Stimulated activated CD8-positive, alpha-beta memory T cell treated with anti-CD3 and anti-CD28 coated beads, Interleukin-4, amount 100 ng/mL, for 24 hours (primary cell): ENCODE measurements around the gene USP48.

Experiments
- DNase-seq: peaks from one replicate; pipeline ENCODE4 v3.0.0-alpha.2; 2020; ENCODE audit warnings: low read depth

USP48 gene

GRCh38 chr1:21749109-21749508, 33.8 kb downstream of the USP48 start:
- no peak for DNase-seq

DNA sequence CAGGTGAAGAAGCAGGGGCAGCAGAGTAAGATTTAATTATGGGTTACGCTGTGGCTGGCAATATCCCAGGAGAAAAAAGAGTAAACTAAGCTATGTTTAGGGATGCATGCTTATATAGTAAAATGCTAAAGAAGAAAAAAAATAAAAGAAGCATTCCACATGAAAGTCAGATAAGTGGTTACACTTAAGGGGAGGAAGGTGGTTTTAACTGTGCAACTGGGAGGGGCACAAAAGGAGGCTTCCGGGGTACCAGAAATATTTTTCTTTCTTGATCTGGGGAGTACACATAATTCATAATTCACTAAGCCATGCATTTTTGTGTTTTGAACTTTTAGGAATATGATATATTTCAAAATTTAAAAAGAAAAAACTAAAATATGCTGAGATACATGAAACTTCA, 39.5 kb downstream of the USP48 start:
- DNase-seq: no peak

DNA sequence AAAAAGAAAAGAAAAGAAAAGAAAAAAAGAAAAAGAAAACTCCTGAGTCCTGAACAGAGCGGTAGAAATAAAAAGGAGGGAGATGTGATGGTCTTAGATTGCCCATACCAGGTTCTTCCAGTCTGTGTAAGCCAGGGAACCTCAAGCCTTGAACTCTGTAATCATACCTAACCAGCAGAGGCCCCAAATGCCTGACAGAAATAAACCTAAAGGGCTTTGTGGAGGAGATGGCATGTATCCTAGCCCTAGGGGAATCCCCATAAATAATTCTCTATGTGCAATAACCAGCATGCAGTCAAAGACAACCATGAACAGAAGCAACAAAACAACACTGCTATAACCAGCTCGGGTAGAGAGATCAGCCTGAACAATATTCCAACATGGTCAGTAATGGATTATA, 40.4 kb downstream of the USP48 start:
- no peak for DNase-seq

DNA sequence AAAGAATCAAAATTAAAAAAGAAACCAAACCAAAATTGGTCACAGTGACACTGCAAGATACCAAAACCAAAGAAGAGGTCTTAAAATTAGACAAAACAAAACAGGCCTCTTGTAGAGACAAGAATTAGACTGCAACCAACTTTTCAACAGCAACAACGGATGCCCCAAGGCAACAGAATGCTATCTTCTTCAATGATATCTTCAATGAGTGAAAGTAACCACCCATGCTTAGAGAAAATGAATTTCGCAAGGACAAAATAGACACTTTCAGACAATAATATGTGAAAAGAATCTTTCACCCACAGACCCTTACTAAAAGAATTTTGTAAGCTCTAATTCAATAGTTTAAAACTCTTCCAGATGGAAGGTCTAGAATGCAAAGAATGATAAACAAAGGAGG, 41.7 kb downstream of the USP48 start:
- DNase-seq: no peak

- DNase-seq: no peak
Measured at GRCh38 chr1:21736876-21737275, 46.1 kb downstream of the USP48 start.

DNA sequence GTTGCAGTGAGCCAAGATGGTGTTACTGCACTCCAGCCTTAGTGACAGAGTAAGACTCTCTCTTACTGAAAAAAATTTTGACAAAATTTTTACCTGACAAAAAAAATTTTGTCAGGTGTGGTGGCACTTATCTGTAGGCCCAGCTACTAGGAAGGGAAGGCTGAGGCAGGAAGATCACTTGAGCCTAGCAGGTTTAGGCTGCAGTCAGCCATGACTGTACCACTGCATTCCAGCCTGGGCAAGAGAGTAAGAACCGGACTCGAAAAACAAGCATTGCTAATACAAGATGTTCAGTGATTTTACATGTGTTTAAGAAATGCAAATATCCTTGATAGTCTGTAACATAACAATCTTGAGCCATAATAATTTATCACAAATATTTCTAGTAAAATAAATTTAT, 46.9 kb downstream of the USP48 start:
- DNase-seq: no peak

- no peak for DNase-seq
Measured at GRCh38 chr1:21734526-21734925, 48.4 kb downstream of the USP48 start.

- no peak for DNase-seq
Measured at GRCh38 chr1:21732664-21733063, 50.3 kb downstream of the USP48 start.

GRCh38 chr1:21725748-21726392, 57.1 kb downstream of the USP48 start:
- no peak for DNase-seq

- DNase-seq: no peak
Measured at GRCh38 chr1:21724570-21724969, 58.4 kb downstream of the USP48 start.

- no peak for DNase-seq
Measured at GRCh38 chr1:21724098-21724497, 58.9 kb downstream of the USP48 start.

- no peak for DNase-seq
Measured at GRCh38 chr1:21721295-21721985, 61.5 kb downstream of the USP48 start.

DNA sequence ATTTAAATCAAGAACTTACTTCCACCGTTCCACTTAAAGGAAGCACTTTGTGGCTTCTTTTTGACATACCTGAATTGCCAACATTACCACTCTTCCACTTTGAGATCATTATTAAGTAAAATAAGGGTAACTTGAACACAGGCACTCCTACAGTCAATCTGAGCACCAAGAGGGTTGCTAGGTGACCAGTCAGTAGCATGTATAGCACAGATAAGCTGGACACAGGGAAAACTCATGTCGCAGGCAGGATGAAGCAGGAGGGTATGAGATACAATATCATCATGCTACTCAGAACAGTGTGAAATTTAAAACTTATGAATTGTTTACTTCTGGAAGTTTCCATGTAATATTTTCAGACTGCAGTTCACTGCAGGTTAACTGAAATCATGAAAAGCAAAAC, 66.8 kb downstream of the USP48 start:
- DNase-seq: no peak

GRCh38 chr1:21707891-21708290, 75.1 kb downstream of the USP48 start:
- no peak for DNase-seq

DNA sequence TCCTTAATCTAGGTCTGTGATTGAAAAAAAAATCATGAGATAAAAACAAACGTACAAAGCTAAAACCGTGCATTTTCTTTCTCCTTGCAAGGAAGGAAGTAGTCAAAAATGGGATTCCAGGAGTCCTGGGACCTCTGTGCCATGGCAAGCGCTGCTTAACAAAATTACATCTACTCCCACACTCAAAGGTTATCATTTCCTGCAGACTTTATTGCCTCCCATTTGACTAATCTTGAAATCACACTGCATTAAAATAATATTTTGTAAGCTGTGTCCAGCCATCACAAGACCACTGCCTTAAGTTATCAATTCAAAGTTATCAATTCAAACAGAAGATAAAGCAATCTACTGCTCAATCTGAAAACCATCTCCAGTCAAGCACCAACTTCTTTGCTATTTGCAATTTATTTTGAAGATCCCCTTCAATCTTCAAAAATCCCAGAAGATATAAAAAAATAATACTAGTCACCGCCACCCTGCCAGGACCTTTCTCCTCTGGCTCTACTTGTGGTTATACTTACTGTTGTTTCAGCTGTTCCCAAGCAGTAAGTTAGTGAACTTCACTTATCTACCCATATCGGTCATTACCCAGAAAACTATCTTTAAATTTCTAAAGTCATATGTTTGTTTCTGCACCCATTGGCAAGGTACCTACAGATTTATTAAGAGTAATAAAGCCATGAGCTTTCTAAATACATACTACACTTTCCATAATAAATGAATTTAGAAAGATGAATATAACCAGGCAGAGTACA, 75.7 kb downstream of the USP48 start:
- no peak for DNase-seq

- no peak for DNase-seq
Measured at GRCh38 chr1:21706151-21706835, 76.7 kb downstream of the USP48 start.

DNA sequence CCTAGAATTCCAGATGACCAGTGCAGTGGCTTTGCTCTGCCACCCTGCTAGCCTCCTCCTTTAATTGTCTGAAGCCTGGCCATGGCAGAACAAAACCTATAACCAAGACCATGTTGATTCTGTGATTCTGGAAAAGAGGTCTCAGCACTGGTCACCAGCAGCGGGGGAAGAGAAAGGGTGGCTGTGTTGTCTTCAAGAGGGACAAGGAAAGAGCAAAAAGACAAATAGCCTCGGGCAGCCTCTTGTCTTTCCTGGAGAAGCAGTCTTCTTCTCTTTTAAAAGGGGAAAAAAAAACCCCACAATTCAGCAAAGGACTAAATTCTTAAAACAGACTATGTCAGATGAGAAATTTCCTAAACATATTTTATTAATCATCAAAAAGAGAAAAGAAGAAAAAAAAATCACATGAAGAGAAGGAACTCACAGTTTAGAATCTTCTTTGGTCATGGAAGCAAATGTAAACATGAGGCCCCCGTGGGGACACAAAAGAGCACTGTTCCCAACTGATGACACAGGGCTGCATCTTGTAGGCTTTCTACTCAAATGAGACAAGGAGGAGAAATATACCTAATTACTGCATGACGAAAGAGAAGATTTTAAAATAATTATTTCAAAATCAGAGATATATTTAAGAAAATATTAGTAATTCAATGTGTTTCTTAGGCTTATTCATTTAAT, 77.5 kb downstream of the USP48 start:
- no peak for DNase-seq

DNA sequence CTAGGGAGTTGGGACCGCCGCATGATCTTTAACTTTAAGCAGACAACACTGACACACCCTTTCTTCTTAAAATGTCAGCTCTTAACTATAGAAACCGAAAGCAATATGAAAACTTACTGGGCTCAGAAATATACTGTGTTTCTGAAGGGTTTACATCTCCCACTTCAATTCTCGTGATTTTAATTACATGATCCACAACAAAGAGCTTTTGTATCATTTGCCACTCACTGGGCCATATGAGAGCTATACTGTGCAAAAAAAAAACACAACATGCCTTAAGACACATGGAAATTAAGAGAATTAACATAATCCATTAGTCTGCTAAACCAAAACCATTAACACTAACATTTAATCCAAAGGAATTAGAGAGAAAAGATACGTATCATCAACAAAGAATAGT, 78.8 kb downstream of the USP48 start:
- DNase-seq: no peak

DNA sequence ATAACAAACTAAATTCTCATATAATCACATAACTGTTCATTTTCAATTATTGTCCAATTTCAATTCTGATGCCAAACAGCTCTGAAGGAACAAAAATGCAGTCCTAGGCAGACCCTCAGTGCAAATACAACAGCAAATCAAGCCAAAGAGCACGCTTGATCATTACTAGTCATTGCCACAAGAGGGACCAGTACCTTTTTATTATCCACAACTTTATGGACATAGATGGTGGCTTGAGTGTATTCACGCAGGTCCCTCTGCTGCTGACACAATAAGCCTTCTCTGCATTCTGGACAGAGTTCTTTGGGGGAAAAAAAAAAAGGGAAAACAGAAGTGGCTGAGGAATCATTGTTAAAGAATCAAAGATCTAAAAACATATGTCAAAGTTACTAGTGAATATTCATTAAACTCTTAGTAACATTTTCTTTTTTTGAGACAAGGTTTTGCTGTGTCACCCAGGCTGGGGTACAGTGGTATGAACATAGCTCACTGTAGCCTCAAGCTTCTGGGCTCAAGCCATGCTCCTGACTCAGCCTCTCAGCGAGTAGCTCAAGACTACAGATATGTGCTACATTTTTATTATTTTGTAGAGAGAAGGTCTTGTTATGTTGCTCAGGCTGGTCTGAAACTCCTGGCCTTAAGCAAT, 79.5 kb downstream of the USP48 start:
- DNase-seq: no peak

DNA sequence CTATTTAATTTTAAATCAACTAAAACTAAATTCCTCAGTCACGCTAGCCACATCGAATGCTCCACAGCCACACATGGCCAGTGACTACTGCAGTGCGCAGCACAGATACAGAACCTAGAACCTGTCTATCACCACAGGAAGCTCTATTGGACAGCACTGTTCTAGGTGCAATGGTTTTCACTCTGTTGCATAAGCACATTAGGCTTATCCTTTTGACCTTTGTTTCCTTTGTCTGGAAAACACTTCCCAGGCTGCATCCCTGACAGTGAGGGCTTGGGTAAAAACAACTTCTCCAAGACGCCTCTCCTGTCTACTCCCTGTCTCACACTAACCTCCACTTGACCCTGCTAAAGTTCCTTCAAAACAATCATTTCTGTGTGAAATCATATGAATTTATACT, 80.2 kb downstream of the USP48 start:
- no peak for DNase-seq

GRCh38 chr1:21701401-21701800, 81.5 kb downstream of the USP48 start:
- no peak for DNase-seq

DNA sequence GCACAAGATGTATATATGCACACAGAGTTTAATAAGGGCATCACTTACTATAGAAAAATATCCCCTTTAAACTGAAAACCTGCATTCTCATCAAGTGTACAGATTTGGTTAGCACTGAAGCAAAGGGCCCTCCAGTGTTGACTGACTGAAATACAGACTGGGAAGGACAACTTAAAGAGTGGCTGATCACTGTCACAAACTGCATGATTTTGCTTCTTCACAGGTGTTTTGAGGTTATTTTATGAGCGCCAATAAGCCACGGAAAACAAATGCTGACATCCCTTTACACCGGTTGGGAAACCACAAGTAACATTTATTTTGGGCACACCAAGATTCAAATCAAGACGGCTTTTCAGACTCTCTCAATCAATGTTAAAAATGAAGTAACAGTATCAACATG, 82.9 kb downstream of the USP48 start:
- DNase-seq: no peak
